Endometrial microvascular endothelial cells (primary cell): ENCODE measurements around the gene DUSP14. TPM values are rescaled to one million over a fixed set of nuclear protein-coding genes. Genes with fewer than 3 reads are reported as not detected.
"Not testable (repeated sequence)": the region's sequence is repeated elsewhere in the genome, so short reads cannot be mapped to it uniquely, and the experiment has no call there.

ENCODE experiments used
- in situ Hi-C: cut with HindIII; loops from 2 replicates; pipeline ENCODE4 v1.10.0; 2017; ENCODE audit warnings: low sequenced_read_pairs, low pct_unique_long_range_greater_than_20kb; ENCODE audit errors: inconsistent ontology term
- total RNA-seq: library from RNA; depleted of rRNA; stranded (reverse); fragments of >200 nt; gene quantifications from one replicate; pipeline ENCODE4 v1.2.3, GENCODE V29; 2015; ENCODE audit errors: inconsistent ontology term

DUSP14 gene
- 58.9 TPM for total RNA-seq

GRCh38 chr17:37489197-37490001, at the start of gene DUSP14:
TSS of gene DUSP14 (plus strand) at chr17:37489891. CDS start at chr17:37512273, 22,382 bp downstream.
- in situ Hi-C loops, result no loop called here

- in situ Hi-C loops, result no loop called here
These were observed 49.3 kb upstream of the DUSP14 start for GRCh38 chr17:37440424-37440823.

- in situ Hi-C loops, result not testable (repeated sequence)
These were observed 48.2 kb upstream of the DUSP14 start for GRCh38 chr17:37441369-37442014.

- in situ Hi-C loops, result no loop called here
These were observed 43.7 kb upstream of the DUSP14 start for GRCh38 chr17:37446027-37446426.

- in situ Hi-C loops, result no loop called here
These were observed 42.0 kb upstream of the DUSP14 start for GRCh38 chr17:37447641-37448040.

- in situ Hi-C loops, result no loop called here
These were observed 39.6 kb upstream of the DUSP14 start for GRCh38 chr17:37450112-37450511.

GRCh38 chr17:37457801-37458200, 31.9 kb upstream of the DUSP14 start:
- in situ Hi-C loops, result not testable (repeated sequence)

GRCh38 chr17:37458805-37459204, 30.9 kb upstream of the DUSP14 start:
- in situ Hi-C loops, result no loop called here

- in situ Hi-C loops, result no loop called here
These were observed 28.0 kb upstream of the DUSP14 start for GRCh38 chr17:37461668-37462067.

GRCh38 chr17:37462492-37462891, 27.2 kb upstream of the DUSP14 start:
- in situ Hi-C loops, result no loop called here

GRCh38 chr17:37463039-37463438, 26.7 kb upstream of the DUSP14 start:
- in situ Hi-C loops, result no loop called here

GRCh38 chr17:37465069-37465616, 24.5 kb upstream of the DUSP14 start:
- in situ Hi-C loops, result no loop called here

GRCh38 chr17:37466471-37466870, 23.2 kb upstream of the DUSP14 start:
- in situ Hi-C loops, result no loop called here

- in situ Hi-C loops, result no loop called here
These were observed 19.5 kb upstream of the DUSP14 start for GRCh38 chr17:37470181-37470580.

GRCh38 chr17:37475731-37476420, 13.8 kb upstream of the DUSP14 start:
- in situ Hi-C loops, result no loop called here

GRCh38 chr17:37476431-37477120, 13.1 kb upstream of the DUSP14 start:
- in situ Hi-C loops, result no loop called here

GRCh38 chr17:37478187-37478586, 11.5 kb upstream of the DUSP14 start:
- in situ Hi-C loops, result no loop called here

- in situ Hi-C loops, result no loop called here
These were observed 10.7 kb upstream of the DUSP14 start for GRCh38 chr17:37479025-37479424.

- in situ Hi-C loops, result no loop called here
These were observed 9.3 kb upstream of the DUSP14 start for GRCh38 chr17:37480427-37480826.
